ENCODE data around the gene ALDH1L1.

GRCh38 chr3:126209741-126210140, 29.4 kb upstream of the ALDH1L1 start:
- no peak for TF ChIP-seq POLR2AphosphoS5 (IDR thresholded peaks at IDR 0.05; ENCODE audit: low read depth, low read length)
- TF ChIP-seq POLR2A (IDR thresholded peaks at IDR 0.05; ENCODE audit: control extremely low read depth in 1 of 2, low read depth in 2 of 2, low read length in 2 of 2), result no peak
- TF ChIP-seq PHF8 (conservative IDR thresholded peaks at IDR 0.05; ENCODE audit: low read depth, low read length), result no peak
- no peak for TF ChIP-seq CTCF (IDR thresholded peaks at IDR 0.05; ENCODE audit: control extremely low read depth in 1 of 3, insufficient read depth in 1 of 3, low read depth in 1 of 3, low read length in 3 of 3)
- TF ChIP-seq BACH1 (IDR thresholded peaks at IDR 0.05; ENCODE audit: low read length), result no peak
- TF ChIP-seq EZH2 (IDR thresholded peaks at IDR 0.05; ENCODE audit: low read depth, low read length, severe bottlenecking), result no peak
- no peak for TF ChIP-seq SIN3A (conservative IDR thresholded peaks at IDR 0.05 in 1 of 2, IDR thresholded peaks at IDR 0.05 in 1 of 2; ENCODE audit: low read depth in 1 of 2, low read length in 2 of 2)
- TF ChIP-seq TAF1 (IDR thresholded peaks at IDR 0.05; ENCODE audit: low read depth, low read length), result no peak
